Glomerular visceral epithelial cell (primary cell): ENCODE results near the gene C5orf47.

ENCODE experiments used
- DNase-seq: peaks from one replicate; pipeline ENCODE4 v3.0.0-alpha.2; 2016; ENCODE audit errors: extremely low spot score

C5orf47 gene, protein sequence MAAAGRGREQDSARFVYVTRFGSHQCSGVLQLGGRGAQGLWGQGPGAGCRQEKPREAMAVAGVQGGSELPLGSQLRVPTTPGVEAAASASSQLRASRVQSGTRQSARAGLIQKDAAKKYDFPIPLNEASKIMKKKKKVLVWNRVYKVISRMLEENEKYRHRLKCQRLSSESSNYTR

DNA sequence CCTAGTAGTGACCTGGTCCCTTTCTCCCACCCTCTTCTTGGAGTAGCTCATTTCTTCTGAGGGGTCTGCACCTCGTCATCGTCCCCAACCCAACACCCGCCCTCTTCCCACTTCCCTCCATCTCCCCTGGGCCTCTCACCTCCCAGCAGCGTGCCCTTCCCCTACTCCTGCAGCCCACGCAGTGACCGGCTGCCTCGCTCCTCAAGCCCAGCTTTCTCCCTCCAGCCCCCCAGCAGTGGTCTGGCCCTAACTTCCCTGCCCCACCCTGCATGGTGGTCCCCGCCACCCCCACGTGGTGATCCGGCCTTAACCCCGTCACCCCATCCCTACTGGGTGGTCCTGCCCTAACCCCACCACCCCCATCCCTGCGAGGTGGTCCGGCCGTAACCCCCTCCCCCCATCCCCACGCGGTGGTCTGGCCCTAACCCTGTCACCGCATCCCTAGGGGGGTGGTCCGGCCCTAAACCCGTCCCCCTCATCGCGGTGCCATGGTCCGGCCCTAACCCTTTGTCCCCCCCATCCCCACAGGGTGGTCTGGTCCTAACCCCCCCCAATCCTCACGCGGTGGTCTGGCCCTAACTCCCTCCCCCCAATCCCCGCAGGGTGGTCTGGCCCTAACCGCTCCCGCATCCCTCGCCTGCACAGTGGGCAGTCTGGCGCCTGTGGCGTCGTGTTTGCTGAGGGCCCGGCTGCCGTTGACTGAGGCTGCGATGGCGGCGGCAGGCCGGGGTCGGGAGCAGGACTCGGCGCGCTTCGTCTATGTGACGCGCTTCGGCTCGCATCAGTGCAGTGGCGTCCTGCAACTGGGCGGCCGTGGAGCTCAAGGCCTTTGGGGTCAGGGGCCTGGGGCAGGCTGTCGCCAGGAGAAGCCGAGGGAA is at the start of gene C5orf47:
C5orf47 (plus strand) TSS at position 617 of the 878 bp plus-strand sequence; CDS start at position 711, 94 bp downstream.
- no peak for DNase-seq

DNA sequence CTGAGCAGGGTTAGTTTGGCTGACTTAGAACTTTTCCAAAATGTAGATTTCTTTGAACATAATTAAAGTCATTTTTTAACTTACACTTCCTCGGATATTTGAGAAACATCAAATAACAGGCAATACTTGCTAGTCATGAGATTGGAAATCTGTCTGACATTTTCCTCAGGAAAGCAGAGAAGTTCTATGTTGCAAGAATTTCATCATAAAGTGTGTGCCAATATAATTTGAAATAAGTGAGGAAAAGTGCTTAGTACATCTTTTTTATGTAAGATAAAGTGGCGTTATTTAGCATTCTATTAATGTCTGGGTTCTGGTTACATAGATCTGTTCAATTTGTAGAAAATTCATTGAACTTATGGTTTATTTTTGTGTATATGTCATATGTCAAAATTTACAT is 48.7 kb upstream of the C5orf47 start:
- DNase-seq = no peak

DNA sequence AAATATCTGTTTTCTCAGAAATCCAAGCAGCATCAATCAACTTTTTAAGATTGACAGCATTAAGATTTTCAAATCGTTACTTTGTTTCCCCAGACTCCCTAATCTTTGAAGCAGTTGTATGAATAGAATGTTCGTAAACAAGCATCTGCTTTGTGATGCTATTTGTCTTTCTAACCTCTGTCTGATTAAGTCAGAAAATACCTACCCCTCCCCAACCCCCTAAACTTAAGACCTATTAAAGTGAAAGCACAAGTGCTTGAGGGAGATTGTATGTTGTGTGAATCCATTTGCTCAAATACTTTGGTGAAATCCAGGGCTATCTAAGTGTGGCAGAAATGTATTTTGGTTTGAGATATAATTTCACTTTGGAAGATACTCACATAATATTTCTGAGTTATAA is 47.9 kb upstream of the C5orf47 start:
- no peak for DNase-seq

DNA sequence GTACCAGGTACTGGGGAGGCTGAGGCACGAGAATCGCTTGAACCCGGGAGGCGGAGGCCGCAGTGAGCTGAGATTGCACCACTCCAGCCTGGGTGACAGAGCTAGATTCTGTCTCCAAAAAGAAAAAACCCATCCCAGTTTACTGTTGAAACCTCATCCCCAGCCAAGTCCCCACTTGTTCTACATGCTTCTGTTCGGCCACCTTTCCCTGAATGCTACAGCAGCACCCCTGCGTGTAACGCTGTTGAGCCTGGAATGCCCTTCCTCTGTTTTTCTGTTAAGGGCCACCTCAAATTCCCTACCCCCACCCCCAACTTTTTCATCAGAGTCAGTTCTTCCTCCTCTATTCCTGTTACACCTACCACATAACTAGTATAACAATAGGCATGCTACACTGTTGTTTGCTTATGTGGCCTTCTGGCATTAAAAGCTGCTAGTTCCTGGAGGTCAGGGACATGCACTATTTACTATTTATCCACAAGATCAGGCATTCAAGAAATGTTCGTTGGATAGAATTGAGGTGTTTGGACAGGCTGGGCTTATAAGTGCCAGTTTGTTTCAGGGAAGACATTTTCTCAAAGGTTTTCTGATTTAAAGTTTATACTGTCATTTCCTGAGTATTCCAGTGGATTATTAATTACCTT is 47.1 kb upstream of the C5orf47 start:
- DNase-seq = no peak

DNA sequence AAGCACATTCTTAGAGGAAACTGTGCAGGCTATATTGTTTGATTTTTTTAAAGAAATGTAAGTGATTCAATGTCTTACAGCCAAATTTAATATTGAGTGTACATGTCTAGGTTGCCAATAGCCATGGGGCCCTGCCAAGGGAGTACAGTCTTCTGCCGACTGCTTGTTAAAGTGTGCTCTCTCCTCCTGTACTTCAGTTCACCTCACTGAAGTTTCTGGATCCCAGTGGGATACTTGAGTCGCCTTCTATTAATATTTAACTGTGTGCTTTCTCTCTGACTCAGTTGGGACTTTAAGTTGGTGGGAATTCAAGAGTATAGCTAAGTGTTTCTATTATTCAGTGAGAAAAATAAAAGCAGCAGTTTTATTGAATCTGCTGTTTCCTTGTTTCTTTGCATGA is 44.5 kb upstream of the C5orf47 start:
- peak; percentile 59 for DNase-seq

DNA sequence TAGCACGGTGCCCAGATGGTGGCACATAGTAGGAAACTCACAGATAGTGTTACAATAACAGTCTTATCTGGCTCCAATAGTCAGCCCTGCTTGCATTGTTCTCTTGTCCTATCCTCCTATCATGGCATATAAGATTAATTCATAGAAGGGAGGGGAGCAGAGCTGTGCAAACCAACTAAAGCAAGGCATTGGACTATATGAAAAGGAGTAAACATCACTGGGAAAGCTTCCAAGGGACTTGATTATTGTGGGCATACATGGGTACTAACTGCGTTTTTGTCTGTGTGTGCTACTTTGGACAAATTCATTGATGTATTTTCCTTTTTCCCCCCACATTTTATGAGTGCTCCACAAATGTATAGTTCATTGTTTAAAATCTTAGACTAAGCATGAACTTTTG is 43.8 kb upstream of the C5orf47 start:
- DNase-seq = no peak

DNA sequence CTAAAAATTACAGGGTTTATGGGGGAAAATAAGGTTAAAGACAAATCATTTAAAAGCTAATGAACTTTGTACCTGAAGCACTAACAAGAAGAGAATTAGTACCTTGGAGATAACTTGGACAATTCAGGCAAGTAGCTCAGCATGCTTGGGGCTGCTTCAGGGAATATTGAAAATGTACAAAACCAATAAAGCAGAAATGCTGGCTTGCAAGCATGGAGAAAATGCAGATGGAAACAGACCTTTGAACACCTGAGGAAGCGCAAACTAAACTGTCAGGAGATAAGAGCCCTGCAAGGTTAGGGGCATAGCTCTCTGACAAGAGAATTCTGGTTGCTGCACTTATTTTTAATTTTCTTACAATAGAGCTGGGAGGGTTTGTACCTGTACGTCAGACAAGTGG is 42.6 kb upstream of the C5orf47 start:
- DNase-seq = no peak

DNA sequence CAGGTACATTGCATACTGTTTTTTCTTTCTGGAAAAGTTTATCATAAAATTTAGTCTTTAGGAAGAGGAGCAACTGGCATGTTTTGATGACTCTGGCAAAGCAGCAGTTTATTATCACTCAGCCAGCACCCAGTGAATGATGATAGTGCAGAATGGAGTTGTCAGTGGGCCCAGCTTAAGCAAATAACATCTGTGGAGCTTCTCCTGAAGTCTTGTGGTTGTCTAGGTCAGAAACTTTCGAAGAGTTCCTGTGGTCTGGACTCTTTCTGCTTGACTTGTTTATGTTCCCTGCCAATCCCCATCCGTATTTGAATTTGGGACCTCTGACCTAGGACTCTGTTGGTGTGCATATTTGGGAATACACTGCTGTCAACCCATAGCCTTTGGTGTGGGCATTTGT is 38.1 kb upstream of the C5orf47 start:
- DNase-seq = no peak

DNA sequence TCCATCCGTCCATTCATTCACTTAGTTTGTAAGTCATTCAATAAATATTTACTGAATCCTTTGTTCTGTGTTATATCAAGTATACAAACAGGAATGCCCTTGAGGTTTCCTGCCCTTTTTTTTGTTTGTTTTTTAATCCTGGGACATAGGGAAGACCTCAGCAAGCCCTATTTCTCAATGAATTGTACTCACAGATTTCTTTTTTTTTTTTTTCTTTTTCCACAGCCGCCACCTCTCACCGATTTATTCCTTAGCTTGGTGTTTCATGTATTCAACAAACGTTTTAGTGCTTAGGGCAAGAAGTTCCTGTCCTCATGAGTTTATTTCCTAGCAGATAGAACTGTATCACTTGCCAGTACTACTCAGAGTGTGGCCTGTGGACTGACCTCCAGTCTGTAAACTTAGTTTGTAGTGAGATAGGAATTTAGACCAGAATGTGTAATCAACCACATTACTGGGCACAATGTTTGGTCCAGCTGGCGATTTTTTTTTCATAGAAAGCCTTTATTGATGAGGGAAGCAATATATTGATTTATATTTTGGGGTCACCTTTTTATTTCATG is 35.4 kb upstream of the C5orf47 start:
- no peak for DNase-seq

DNA sequence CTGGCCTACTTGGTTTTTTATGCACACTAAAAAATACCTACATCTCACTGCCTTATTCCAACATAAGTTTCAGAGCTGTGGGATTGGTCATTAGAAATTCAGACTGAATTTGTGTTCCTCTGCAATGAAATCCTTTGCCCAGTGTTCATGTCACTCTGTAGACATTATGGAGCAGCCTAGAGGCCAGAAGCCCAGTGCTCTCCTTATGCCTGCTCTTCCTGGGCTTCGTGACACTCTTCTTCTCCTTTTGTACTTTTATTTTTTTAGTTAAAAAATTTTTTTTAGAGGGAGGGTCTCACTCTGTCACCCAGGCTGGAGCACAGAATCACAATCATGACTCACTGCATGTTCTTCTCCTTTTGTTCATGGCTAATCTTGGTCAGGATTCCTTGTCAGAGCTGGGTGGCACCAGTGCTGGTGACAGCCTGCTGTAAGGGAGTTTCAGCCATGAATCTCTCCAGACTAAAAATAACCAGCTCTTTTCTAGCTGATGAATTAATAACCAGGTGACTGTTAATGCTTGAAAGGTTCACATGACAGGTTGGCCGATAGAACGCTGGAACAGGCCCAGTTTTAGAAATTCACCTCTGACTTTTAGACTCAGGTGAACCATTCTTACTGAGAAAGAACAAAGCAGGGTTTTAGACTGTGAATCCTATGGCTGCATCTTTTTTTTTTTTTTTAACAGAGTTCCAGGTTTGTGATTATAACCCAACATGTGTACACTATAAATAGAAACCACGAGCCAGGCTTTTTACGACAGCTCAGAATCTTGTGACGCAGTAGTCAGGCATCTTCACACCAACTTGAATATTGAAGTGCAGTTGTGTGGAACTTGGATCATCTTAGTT is 34.1 kb upstream of the C5orf47 start:
- peak; percentile 34 for DNase-seq

DNA sequence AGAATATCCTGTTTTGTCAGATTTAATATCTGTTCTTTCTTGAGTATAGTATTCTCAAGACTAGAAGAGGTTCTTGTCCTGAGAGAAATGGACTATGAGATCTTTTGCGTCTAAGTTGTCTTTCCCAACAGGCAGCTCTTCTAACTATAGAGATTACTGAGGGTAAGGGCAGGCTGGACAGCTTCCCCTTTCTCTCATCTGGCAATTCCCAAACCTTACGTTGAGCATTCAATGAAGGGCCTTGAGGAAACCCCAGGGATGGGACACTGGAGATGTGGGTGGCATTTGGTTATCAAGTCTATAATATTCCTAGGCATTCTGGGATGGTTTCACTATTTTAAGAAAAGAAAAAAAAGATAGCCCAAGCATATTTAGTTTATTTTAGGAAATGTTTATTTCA is 28.0 kb upstream of the C5orf47 start:
- DNase-seq = no peak

DNA sequence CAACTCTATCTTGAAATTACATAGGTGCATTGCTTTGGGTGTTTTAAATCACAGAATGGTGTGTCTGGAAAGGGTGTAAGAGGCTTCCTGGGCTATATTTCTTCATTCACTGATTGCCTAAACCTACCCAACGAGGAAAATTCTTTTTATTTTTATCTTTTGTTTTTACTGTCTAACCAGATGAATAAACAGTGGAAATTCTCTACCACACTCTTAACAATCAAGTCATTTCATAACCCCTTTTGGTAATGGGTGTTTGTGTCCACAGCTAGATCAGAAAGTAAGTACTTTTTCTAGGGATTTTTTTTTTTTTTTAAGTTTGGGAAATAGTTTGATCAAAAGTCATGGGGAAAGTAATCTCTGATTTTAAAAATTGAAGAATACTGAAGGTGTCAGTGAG is 27.6 kb upstream of the C5orf47 start:
- no peak for DNase-seq

DNA sequence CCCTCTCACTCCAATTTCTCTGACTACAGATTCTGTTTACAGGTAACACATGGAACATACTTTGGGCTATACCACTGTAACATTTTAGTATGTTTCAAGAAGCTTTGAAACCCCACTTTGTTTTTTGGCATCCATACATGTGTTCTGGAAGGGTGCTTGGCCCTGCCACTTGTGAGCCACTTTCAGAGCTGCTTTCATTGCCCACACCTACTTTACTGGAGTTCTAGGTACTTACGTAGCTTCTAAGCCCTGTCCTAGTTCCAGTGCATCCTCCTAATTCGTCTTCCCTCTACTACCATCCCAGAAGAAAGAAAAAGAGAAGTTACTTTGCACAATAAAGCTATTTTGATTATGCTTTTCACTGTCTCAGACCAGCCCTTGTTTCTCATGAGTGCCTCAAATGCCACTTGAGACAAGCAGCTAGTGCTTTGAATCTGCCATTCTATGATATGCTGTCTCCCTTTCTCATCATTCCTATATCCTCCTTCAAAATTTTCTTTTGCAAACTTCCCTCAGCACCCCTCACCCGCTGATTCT is 26.5 kb upstream of the C5orf47 start:
- DNase-seq = no peak

DNA sequence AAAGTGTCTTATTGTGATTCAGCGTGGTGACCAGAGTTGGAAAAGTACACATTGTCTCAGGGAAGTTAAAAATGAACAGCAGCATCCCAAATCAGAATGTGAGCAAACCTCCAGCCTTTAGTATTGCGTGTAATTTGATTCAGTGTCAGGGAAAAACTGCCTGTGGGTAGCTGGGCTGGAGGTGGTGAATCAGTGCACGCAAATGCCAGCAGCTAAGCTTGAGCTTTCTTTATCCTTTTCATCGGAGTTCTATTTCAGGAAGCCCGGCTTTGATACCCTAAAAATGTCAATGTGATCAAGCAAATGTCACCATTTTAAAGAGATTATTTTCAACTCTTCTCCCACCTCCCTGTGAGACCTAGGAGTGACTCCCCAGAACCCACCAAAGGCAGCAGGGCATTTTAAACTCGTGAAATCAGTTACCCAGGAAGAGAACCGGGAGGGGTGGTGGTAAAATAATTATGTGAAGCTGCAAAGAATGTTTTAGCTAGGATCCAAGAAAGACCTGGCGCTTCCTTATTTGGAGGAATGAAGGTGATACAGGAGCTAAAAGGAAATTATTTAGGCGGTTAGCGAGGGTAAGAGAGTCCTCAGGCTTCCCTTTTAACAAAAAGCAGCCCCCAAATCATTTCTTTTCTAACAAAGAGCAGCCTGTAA is 25.7 kb upstream of the C5orf47 start:
- peak; percentile 44 for DNase-seq

DNA sequence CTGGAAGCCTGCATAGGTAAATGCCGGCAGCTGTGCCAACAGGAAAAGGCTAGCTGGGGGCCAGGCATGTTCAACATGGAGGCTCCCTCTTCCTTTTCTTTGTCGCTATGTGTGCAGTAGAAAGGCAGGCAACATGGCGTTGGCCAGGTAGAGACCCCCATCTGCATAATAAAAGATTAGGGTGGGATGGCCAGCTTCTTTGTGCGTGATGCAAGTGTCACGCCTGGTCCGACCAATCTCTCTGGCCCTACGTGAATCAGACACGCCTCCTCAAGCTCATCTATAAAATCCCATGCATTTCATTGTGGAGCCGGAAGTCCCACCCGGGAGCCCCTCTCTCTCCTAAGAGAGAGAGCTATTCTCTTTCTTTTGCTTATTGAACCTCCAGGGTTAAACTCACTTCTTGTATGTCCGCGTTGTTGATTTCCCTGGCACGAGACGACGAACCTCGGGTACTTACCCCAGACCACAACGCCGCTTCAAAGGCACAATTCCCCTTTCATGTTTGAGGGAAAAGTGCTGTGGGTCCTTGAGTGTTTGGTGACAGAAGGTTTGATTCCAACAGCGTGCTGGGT is 25.0 kb upstream of the C5orf47 start:
- no peak for DNase-seq

DNA sequence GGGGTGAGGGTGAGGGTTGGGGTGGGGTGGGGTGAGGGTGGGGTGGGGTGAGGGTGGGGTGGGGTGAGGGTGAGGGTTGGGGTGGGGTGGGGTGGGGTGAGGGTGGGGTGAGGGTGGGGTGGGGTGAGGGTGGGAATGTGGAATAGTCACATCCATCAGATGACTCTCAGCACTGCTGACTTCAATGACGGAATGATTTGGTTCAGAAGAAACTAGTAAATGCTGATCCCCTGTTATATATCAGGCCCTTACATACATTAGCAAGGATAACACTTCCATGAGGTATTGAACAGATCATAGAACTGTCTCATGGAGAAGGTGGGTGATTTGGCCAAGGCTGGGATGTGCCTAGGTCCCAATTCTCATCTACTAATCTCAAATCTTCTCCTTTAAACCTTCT is 24.5 kb upstream of the C5orf47 start:
- DNase-seq = no peak

DNA sequence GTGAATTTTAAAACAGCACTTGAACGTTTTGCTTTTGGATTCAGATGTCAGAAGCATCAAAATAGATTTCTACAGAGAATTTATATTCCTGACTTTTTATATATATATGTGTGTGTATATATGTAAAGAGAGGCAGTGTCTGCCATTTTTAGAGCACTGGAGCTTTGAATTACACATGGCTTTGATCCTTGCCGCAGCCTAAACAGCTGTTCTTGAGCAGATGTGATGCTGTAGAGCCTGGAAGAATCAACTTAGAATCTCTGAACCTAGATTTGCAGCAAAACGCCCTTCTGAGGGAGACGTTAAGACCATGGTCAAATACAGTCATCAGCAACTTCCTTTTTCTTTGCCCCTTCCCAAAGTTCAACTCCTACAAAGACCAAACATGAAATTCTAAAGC is 21.7 kb upstream of the C5orf47 start:
- DNase-seq = no peak

DNA sequence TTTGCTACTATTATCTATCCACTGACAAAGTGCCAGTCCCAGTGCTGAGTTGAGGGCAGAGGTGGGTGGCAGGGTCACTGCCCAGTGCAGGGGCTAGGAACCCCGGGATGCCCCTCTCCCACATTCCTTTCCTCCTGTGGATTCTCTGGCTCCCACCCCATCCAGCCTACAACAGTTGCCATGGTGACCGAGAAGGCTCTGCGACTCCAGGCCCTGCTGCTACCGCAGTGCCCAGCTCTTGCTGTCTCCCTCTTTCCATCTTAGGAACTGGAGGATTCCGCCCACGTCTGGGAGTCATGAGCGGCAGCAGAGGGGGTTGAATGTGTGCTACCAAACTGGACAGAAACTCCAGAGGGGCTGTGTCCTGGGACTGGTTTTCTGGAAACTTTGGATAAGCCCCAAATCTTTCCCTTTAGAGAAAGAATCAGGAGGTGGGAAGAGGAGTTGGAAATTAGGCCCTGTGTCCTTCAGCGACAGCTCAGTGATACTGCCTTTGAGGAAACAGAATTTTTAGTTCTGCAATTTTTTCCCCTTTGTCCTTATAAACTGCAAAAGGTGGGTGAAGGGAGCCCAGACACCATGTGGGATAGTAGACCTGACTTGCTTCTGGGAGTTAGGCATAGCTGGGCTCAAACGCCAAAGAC is 20.7 kb upstream of the C5orf47 start:
- DNase-seq = no peak

DNA sequence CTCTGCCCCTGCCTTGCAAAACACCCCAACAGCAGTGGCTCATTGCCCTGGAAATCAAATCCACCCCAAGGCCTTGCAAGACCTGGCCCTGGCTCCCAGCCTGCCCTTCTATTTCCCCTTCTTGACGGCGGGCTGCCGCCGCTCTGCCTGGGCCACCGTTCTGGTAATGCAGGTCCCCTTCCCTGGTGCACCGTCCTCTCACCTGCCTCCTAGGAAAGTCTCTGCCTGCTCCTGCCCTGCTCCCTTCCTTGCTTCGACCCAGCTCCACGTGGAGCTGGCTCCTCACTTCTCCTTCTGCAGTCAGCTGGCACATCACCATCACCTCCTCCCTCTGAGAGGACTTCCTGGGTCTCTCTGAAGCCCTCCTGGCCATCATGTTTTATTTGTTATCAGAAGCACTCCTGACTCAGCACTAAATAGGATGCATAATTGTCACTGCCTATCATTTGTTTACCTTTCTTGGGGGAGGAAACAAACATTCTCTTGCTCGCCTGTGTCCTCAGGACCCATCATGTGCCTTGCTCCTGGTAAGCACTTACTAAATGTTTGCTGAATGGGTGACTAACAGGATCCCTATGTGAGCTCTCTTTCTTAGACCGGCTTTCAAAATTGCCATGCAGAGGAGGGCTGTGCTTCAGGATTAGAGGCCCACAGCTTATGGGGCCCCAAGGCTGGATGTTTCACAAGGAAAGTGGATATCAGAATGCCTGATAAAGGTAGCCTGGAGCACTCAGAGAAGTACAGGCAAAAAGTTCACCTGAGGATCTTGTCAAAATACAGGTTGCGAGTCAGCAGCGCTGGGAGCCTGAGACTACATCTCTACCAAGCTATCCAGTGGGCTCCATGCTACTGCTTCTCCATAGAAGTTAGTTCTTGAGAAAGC is 19.6 kb upstream of the C5orf47 start:
- DNase-seq = no peak
